Measurements from ENCODE around the gene FBXL17.
A peak's percentile ranks its signal among the peaks of the same experiment; 100 is the strongest.

FBXL17 gene

DNA sequence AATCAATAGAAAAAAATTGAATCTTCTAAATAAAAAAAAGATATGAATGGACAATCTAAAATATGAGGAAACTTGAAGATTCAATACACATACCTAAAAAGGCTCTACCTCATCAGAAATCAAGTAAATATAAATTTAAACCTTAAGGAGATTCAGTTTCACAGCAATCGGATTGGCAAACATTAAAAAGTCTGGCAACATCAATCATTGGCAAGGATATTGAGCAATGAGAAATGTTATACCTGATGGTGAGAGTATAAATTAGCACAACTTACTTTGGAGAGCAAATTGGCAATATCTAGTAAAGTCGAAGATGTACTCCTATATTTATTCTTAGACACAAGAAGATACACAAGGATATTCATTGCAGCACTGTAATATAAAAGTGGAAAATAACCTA, 436.8 kb downstream of the FBXL17 start:
- no peak for DNase-seq

DNA sequence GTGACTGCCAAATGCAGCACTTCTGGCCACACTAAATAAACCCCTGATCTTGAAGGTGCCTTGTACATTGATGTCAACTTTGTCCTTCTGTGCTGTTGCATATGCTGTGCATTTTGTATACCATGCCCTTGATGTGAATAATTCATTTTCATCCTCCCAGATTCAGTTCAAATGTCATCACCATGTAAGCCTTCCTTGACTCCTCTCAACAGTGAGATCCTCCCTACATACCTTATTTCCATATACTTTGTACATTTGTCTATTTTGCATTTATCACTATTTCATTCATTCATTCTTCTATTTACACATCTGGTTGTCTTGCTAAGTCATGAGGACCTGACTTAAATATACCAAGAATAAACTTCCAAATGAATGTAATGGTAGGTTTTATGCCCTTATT, 438.0 kb downstream of the FBXL17 start:
- no peak for DNase-seq

DNA sequence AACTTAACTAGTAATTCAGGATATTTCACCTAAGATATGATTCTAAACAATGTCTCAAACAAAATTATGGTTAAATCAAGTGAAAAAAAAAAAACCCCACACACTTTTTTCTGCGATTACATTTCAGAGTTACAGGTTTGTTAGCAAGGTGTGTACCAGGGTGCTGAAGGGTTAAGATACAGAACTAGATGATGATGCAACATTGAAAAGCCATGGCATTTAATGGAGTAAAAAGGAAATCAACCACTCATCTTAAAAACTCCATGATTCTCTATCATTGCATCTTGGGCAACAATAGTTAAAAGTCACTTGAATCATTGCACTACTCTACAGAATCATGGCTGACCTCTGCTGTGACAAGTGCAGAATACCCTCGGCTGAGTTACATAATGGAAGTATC, 440.9 kb downstream of the FBXL17 start:
- no peak for DNase-seq

DNA sequence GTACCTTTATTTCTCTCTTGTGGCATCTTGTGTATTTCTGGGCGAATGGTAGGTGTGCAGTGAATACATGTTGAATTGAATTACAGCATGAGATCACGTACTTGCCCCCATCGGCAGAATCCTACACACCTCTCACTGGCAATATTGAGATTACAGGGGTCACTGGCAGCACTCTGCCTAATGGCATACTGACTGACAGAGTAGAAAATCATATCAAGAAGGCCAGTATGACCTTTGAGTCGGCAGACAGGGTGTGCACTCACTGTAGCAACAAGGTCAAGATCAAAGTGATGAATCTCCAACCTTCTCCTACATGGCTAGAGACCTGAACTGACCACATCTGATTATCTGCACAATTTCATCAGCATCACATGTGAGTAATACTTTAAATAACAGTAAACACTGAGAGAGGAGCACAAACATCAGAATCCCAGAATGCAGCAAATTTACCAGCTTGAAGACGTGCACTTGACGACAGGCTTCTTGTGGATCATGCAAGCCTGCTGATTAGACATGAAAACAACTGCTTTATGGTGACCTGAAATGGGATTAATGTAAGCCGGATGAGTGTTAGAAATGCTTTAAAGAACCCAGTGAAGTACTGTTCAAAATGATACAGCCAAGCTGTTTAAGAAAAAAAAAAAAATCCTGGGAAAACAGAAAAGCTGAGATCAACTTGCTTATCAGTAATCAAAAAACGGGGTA, 444.1 kb downstream of the FBXL17 start:
- DNase-seq, result no peak

DNA sequence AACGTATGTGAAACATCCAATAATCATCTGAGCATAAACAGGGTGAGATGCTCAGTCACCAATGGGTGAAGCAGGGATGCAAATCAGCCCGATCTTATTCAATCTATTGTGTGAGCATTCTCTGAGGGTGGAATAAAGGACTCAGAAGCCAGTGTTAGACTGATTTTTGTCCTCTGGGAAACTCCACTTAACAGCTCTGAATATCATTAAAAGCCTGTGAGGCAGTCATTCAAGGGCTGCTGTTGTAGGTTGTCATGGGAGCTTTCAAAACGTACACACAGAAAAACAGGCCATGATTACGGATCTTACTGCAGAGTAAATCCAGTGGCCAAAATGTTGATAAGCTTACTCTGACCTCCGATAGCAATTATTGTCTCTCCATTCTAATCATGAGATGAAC, 444.7 kb downstream of the FBXL17 start:
- DNase-seq, result no peak

DNA sequence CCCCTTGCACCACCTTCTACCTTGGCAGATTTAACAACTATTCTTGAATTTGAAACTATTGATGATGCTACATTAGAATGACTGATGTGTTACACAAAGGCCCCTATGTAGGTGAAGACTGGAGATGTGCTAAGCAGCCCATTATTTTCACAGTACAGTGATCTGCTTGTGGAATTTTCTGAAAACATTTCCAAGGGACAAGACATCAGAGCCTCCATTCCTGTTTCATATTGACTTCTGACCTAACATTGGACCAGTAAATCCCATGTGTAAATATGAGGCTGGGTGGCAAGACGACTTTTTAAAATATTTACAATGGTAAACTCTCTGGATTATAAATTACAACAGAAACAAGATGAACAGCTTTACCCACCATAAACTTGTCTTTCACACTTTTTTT, 445.4 kb downstream of the FBXL17 start:
- no peak for DNase-seq

DNA sequence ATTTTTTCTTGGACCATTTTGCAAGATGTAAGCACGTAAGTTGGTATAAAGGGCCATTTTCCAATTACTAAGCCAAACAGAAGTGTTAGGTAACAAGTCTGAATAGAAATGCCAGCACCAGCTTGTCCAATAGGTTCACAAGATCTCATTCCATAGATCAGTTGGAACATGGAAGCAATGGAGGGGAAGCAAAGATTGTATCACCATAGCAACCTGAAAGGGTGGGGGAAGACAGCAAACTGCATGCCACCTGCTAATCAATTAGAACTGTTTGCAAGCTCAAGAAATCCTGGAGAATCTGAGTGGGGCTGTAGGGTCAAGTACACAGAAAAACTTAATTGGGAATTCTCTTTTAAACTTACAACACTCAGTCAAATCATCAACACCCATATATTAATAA, 446.3 kb downstream of the FBXL17 start:
- no peak for DNase-seq

DNA sequence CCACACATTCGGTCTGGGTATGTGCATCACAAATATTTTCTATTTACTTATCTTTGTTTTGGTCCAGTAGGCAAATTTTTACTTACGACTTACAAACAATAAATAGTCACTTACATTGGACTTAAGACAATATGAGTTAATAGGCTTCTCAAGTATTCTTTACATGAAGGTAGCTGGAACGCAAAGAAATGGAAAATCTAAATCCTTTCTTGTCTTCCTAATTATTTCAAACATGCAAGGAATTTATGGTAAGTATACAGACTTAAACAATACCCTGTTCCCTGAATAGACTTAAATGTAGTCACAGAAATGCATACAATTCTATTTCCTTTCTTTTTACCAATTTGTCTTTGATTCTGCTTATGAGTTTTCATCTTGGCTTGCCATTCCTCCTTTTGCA, 448.6 kb downstream of the FBXL17 start:
- no peak for DNase-seq

DNA sequence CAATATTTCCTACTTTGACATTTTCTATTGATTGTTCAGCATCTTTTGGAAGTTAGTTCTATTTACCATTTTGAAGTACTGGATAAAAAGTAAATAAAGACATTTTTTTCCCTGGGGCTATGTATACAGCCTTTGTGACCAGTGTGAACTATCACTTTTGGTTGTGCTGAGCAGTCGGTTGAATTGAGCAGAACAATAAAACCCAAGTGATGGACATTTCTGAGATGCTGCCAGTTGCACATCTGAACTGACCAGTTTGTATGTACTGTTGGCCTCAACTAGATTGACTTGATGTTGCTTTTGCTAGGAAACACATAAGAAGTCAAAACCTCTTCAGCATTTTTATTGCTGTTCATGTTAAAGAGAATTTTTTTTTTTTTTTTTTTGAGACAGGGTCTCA, 451.0 kb downstream of the FBXL17 start:
- no peak for DNase-seq

DNA sequence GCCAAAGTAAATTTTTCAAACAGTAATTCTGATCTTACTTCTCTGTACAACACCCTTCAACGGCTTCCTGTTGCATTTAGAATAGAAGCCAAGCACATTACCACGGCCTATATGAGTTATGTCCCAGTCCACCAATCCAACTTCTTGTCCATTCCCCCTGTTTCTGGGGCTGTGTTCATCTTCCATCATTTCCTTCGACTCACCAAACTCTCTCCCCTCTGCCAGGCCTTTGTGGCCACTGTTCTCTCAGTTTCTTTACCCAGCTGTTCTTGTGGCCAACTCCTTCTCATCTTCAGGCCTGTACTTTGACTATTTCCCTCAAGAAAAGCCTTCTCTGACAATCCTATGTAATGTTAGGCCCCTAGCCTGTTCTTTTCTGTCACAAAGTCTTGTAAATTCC, 451.8 kb downstream of the FBXL17 start:
- DNase-seq, result no peak

DNA sequence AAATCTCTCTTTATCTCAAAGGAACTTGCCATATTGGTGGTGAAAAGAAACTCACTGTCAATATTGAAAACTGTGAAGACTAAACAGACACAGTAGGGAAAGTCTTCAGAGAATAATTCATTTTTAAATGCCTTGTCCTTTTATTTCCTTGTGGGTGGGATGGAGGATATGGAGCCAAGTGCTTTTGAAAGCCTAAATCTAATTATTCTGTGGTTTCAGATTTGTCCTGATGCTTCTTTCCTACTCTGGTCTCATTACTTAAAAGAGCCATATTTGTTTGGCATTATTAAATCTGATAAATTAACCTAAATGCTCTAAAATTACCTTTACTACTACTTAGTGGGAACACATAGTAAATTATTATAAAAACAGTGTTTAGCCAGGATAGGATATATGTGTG, 452.8 kb downstream of the FBXL17 start:
- DNase-seq, result no peak

DNA sequence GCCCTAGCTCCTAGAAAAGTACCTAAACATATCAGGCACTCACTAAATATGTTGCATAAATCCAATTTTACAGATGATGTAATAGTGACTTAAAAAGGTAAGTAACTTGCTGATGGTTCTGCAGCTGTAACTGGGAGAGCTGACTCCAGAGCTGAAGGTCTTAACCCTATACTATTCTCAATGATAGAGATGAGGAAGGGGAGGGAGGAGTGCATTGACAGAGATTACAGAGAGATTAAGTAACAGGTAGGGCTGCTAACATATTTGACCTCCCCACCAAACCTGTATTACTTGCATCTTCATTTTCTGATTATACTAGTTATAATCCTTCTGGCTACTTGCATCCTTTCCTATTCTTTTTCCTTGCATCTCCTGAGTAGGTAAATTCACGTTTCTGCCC, 455.8 kb downstream of the FBXL17 start:
- DNase-seq, result no peak

DNA sequence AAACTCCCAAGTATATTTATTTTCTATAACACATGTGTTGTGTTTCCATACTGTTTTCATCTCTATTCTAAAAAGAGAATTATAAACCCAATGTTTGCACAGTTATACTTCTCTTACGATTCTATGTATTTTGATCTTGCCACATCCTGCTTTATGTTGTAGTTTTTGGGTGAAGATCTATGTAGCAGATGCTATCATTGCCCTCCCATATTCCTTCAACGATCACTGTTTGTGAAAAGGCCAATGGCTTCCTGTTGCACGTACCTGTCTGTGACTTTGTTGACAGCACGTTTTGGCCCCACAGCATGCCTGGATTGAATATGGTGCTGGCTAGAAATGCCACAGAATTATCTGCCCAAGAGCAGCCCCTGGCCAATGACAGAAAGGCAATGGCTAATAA, 456.7 kb downstream of the FBXL17 start:
- no peak for DNase-seq

DNA sequence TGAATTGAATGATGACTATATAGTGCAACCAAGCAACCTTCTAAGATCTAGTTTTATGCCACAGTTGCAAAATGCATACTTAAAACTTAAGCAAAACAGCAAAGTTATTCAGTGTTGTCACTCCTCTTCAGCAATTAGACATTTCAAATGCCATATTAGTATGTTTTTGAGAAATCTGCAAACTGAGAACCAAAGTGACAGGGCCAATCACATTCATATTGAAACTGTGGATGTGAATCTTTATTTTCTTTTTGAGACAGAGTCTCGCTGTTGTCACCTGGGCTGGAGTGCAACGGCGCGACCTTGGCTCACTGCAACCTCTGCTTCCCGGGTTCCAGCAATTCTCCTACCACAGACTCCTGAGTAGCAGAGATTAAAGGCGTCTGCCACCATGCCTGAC, 461.9 kb downstream of the FBXL17 start:
- DNase-seq, result no peak

DNA sequence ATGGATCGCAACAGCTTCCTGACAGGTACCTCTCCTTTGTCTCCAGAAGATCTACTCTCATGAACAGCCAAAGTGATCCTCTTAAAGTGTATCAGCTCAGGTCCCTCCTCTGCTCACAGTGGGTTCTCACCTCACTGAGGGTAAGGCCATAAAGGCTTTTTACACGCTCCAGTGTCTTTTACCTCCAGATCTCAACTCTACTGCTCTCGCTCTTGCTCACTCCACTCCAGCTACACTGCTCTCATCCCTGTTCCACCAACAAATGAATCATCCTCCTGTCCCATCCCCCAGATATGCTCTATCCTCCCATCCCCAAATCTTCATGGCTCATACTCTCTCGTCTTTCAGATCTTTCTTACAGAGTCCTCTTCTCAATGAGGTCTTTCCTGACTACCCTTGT, 462.5 kb downstream of the FBXL17 start:
- DNase-seq, result no peak

DNA sequence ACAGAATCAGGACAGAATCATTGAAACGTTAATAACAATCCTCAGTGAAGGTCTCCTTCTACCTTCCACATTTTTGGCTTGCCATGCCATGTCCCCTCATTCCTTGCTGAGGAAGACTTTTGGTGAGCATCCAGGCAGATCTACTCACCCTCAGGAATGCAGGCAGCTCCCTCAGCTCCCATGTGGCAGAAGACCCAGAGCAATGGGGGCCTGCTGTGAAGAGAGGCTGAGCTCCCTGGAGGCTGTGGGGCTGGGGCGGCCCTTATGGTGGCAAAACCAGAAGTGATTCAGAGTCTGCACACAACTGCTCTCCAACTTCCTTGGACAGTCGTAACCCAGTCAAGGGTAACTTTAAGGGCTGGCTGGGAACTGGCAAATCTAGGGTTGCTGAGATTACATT, 463.9 kb downstream of the FBXL17 start:
- DNase-seq, result no peak

DNA sequence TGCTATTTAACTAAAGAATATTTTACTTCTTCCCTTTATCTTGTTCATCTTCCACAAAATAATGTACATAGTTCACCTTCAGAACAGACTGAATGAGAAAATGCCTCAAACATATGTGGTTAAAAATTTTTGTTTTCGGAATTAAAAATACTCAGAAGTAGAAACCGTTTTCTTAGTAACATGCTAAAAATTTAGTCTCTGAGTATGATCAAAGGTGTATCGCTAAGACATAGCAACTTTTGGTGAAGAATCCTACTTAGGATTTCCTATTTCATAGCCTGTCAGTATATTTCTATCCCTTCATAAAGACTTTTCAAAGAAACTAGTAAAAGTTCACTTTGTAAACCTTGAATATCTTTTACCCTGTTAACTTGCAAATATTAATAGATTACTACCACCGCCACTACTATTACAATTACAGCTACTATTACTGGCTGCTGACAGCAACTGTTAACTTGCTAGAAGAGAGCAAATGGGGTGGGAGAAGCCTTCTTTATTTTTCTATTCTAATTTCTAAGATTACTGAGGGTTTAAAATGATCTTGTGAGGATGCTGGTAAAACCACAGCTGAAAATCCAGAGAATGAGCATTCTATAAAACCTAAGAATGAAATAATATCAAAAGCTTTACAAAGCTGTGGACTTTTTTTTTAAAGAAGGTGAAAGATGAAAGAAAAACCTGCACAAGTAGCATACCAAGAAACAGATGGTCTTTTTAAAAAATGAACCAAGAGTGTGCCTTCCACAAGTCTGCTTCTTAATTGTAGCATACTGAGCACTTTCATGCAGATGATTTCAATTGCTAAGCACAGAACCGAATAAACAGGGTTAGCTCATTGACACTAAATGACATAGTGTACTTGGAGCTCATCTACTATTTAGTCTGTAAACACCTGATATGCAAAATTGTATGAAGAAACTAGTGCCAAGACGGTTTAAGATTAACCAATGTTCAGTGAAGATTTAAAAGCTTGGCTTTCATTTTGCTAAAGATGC, 464.9 kb downstream of the FBXL17 start:
- no peak for DNase-seq

DNA sequence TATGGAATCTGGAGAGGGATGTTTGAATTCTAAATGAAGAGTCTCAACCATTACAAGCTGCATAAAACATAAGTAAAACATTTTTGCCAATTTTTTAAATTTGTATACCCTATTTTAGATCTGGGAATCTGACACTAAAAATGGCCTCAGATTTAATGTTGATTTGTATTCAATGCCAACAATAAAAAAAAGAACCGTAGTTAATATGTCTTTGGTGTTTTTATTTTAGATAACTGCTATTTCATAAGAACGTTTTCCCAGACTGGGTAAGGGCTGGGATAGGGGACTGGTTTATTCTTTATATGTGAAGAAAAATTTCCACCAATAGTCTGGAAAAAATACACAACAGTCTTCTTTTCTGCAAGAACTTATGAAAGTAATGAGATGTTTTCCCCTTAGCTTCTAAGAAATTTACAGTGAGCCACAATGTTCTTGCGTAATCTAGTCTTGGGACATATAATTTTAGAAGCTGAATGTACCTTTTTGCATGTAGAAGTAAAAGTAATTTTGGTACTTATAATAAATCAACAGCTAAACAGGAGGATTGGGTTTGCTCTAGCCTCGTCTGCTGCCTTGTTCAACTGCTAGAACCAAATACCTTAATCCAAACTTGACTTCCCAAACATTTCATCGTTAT, 466.6 kb downstream of the FBXL17 start:
- DNase-seq, result peak; percentile 53 to 67

DNA sequence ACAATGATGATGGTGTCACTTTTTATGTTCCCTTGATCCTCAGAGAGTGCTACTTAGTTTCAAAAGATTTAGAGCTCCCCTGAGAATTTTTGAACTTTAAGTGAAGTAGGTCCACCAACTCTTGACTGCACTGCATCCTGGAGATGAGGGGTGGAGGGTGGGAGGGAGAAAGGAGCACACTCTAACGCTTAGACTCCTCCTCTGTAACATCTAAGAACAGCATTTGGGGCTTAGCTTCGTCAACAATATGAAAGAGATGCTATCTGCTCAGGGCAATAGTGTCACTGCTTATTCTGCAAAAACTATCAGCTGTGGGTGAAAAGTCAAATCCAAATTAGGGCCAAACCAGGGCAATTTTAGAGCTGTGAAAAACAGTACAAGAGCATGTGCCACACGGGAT, 468.4 kb downstream of the FBXL17 start:
- DNase-seq, result no peak

DNA sequence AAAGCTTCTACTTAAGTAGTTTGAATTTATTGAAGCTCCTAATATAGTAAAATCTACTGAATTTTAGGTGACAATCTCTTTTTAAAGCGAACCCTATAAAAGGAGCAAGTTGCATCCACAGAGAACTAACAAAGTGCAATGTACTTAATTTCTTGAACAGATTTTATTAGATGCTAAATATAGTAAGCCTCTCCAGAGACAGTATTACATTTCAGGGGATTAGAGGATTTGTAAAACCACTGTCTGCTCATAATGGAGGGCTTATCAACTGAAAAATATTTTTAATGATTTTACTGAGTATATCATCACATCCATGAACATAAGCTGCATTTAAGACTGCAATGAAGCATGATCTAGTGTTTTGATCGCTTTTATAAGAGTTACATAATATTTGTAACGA, 481.2 kb downstream of the FBXL17 start:
- DNase-seq, result no peak

DNA sequence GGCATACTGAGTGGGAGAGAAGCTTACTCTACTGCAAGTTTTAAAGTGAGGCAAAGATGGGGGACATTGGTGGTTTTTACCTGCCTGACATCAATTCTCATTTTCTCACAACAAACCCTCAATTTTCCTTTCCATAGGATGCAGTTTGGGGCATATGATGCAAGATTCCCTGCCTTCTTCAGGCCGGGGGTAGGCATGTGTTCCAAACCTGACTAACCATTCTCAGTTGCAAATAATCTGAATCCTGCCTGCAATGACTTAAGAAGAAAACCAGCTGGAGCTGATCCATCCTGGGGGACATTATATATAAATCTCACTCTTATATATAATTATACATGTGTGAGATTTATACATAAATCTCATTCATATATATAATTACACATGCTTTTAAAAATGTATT, 487.5 kb downstream of the FBXL17 start:
- DNase-seq, result no peak

DNA sequence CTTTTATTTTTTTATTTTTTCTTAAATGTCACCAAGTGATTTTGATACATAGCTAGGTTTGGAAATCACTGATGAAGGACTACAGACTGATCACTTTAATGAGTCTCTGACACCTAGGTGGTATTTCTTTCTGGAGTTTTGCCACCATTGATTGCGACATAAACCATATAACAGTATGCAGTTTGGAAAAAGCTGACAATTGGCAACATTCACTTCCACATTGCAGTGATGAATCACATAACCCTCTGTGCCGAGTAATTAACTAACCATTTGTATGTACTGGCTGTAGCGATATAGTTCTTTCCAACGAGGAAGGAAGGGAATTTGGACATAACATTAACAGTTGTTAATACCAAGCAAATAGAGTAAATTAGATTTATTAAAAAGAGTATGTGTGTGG, 488.3 kb downstream of the FBXL17 start:
- peak; percentile 63 to 66 for DNase-seq

DNA sequence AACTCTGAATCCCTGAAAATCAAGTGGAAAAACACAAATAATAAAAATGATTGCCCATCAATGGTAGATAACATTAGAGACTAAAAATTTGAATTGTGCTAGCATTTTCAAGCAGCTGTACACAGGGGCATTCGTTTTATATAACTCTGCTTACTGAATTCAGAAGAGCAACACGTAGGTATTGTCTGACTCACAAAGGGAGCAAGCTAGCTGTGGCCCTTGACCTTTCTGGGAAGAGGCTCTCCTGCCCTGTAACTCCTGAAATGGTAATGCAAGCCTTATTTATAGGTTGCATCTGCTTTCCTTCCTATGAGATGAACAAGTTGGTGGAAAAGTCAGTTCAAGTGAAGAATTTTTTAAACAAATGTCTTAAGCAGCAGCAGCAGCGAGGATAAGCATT, 492.5 kb downstream of the FBXL17 start:
- no peak for DNase-seq

DNA sequence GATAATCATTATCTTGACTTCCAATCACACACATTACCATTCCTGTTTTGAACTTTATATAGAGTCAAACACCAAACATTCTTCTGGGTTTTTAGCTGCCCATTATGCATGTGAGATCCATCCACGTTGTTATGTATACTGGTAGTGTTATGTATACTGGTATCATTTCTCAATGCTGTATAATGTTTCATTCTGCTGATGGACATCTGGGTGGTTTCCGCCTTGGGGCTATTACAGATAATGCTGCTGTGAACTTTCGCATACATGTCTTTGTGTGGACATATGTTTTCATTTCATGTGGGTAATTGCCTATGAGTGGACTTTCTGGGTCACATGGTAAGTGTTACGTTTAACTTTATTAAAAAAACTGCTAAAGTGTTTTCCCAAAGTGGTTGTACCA, 493.4 kb downstream of the FBXL17 start:
- DNase-seq, result no peak
